Glomerular endothelial cell (primary cell): ENCODE data around the gene CLCC1. TPM values are rescaled to one million over a fixed set of nuclear protein-coding genes. Genes with fewer than 3 reads are reported as not detected.

Experiments
- DNase-seq: peaks from one replicate; pipeline ENCODE4 v3.0.0-alpha.2; 2011; ENCODE audit warnings: low read depth, low spot score; ENCODE audit errors: extremely low read depth
- total RNA-seq: library from RNA; depleted of rRNA; stranded (reverse); fragments of >200 nt; gene quantifications from 2 replicates; pipeline ENCODE4 v1.2.3, GENCODE V29; 2015

The CLCC1 gene
- total RNA-seq, 1 donor from 2014 or later = 19.5 TPM

- DNase-seq = no peak
Observed at GRCh38 chr1:108925920-108926319, 37.4 kb downstream of the CLCC1 start.

- DNase-seq = no peak
Observed at GRCh38 chr1:108916788-108917187, 46.5 kb downstream of the CLCC1 start.

Other genes starting within 250 kb of the CLCC1 start
- gene STXBP3, start 216.8 kb downstream of the CLCC1 start, total RNA-seq = 33.7 and 44.6 TPM in 2 replicates
- 1.4 TPM in 1 of 2 replicates, not detected in the other for gene AKNAD1, start 106.4 kb downstream of the CLCC1 start, total RNA-seq
- gene GPSM2, start 86.5 kb downstream of the CLCC1 start, total RNA-seq = 6.8 and 8.5 TPM in 2 replicates
- gene WDR47, start 78.6 kb upstream of the CLCC1 start, total RNA-seq = 18.3 and 25.2 TPM in 2 replicates
- 34.6 and 48.0 TPM in 2 replicates for gene TAF13, start 112.5 kb upstream of the CLCC1 start, total RNA-seq
- 10.8 and 16.9 TPM in 2 replicates for gene TMEM167B, start 127.3 kb upstream of the CLCC1 start, total RNA-seq
- 0.29 and 0.41 TPM in 2 replicates for gene ELAPOR1, start 150.6 kb upstream of the CLCC1 start, total RNA-seq